Activated T-helper 1 cell treated with Interleukin-2 at 50 U/mL for 16 hours (primary cell): Measurements from ENCODE around the gene TSPYL4.
"Not testable (repeated sequence)": the region's sequence is repeated elsewhere in the genome, so short reads cannot be mapped to it uniquely, and the experiment has no call there.

Source experiments
- DNase-seq: peaks from one replicate; pipeline ENCODE4 v3.0.0-alpha.2; 2020; ENCODE audit warnings: low read depth

The TSPYL4 gene

DNA sequence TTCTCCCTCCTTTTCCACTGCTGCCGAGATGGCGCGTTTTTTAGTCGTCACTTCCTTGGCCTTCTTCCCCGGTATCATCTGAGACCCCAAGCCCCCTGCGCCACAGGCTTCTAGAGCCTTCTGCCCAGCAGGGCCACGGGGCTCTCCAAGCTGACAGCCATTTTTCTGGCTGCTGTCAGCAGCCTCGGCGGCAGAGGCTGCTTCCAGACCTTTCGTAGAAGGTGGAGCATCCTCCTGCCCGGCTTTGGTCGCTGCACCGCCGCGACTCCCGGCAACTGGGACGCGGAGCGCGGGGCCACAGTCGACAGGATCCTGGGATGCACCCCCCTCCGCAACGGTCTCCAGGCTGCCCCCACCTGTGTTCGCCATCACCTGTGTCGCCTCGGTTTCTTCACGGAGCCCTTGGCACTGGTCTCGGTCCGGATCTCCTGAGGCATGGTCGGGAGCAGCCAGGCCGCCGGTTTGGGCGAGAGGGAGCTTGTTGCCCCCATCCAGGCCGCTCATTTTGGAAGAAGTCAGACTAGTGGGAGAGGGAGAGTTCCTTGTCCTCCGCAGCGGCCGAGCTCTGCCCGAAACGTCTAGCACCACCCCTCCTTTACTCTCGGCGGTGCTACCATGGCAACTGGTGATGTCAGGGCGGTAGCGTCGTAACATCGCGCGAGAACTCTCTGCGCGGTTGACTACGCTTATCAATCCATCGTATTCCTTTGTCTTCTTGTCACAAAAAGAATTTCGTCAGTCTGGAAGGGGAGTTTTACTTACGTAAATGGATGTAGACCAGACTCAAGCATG is at the start of gene TSPYL4:
Gene TSPYL4 (minus strand): TSS at position 571 of the 792 bp plus-strand sequence. CDS start 67 bp downstream, at position 504.
- peak; percentile 80 for DNase-seq

DNA sequence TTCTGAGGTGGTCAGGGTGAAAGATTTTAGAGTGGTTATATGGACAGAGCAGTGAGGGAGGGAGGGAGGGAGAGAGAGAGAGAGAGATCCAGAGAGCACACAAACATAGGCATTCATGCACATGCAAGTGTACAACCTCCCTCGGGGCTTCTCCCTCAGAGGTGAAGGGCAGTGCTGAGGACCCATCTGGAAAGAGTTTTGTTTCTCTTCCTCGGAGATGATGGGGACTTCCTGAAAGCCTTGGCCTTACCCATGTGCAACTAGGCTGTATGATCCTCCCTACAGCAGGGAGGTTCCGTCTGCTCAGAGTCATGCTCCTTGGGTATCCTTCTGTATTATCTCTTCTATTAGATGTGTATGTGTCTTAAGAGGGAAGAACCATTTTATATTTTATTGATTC is 47.2 kb upstream of the TSPYL4 start:
- DNase-seq: no peak

DNA sequence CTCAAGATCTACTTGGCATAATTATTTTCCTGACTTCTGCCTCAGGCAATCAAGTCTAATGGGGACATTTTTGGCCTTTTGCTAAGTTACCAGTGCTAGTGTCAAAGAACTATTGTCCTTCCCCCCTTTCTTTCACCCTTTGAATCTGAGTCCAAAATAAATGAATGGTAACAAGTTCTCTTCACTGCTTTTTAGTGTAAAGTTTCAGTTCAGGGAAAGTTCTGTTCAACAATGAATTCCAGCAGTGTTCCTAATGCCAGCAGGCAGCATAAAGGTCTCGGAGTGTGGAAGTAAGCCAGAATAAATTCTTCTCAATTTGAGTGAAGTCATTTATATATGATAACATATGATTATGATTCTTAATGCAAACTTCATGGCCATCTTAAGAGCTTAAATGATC is 46.7 kb upstream of the TSPYL4 start:
- DNase-seq: no peak

DNA sequence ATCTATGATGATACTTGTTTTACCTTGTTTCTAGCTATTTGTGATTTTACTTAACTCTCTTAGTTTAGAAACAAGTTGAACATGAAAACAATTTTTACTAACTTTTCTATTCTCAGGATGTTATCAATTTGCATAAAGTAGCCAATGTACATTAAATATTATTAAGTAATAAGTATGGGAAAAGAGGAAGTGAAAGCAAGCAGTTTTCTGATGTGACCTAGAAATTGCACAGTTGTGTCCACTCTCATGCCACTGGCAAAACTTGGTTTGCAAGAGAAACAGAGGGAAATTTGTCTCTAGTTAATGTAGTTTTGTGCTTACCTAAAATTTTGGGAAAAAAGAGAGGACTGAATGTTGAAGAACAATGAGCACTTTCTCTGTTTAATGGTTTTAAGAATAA is 45.1 kb upstream of the TSPYL4 start:
- no peak for DNase-seq

DNA sequence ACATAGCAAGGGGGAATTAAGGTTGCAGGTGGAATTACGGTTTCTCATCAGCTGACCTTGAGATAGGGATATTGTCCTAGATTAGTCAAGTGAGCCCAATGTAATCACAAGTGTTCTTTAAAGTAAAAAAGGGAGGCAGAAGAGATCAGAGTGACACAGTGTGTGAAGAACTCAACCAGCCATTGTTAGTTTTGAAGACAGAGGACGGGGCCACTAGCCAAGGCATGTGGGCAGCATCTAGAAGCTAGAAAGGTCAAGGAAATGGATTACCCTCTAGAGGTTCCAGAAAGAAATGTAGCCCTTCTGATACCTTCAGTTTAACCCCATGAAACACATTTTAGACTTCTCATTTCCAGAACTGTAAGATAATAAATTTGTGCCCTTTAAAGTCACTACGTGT is 44.4 kb upstream of the TSPYL4 start:
- no peak for DNase-seq

DNA sequence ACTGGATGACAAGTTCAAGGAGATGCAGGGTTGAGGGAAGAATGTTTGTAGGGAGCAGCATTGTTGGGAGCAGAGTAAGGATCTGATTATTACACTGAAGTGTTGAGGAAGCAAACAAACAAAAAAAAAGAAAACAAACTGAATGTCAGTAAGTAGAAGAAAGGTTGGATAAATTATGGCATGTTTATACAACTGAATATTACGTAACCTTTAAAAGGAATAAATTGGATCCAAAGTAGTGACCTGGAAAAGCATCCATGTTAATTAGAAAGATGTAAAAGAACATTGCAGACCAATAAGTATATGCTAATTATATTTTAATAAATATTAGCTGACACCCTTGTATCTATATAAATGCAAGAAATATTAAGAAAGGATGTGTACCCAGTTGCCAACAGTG is 38.7 kb upstream of the TSPYL4 start:
- no peak for DNase-seq

DNA sequence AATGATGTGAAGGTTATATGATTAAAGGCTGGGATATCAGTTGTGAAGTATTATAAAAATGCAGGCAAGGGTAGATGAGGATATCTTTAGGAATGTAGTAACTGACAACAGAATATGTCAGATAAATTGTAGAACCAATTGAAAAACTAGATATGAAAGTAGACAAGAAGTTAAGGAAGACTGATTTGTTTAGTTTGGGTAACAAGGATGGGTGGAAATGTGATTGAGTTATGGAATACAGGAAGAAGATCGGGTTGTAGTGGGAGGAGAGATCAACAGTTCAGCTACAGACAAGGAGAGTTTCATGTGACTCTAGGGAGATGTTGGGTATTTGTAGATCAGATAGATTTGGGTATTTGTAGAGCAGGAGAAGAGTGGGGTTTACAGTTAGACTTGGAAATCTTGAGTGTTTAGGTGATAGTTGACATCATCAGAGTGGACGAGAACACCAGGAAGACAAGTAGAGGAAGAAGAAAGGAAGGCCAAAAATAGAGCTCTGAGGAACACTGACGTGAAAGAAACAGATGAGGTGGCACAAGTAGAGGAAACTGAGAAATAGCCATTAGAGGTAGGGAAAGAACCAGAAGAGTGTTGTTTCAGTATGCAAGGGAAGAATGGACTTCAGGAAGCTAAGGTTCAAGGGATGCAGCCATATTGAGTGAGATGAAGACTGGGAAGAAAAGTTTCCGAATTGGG is 38.0 kb upstream of the TSPYL4 start:
- no peak for DNase-seq

DNA sequence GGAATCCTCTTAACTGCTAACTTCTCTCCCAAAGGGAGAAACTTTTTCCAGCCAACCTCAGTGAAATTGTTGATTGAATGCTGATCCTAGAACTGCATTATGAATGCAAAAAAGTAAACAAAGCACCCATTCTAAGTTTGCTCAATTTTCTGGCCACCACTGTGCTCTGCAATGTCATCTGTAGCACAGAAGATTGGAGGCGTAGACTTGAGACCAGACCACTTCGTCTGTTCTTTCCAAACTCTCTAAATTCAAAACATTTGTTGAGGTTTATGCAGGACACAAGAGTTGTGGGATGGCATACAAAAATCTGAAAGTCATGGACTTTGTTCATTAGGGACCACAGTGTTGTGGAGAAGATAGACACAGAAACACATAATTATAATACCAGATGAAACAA is 36.9 kb upstream of the TSPYL4 start:
- DNase-seq: no peak

DNA sequence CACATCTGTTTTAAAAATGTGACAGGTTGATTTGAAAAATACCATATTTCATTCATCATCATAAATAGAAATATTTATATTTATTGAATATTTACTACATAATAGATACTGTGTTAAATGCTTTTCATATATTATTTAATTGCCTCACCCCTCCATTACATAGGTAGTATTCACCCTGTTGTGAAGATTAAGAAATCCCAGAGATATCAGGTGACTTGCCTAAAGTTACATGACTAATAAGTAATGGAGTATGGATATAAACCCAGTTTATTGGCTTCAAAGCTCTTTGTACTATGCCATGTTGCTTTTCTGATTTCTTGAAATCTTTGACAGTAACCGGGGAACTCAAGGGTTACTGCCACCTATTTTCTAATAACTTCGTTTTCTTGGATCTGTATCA is 36.0 kb upstream of the TSPYL4 start:
- DNase-seq: no peak

DNA sequence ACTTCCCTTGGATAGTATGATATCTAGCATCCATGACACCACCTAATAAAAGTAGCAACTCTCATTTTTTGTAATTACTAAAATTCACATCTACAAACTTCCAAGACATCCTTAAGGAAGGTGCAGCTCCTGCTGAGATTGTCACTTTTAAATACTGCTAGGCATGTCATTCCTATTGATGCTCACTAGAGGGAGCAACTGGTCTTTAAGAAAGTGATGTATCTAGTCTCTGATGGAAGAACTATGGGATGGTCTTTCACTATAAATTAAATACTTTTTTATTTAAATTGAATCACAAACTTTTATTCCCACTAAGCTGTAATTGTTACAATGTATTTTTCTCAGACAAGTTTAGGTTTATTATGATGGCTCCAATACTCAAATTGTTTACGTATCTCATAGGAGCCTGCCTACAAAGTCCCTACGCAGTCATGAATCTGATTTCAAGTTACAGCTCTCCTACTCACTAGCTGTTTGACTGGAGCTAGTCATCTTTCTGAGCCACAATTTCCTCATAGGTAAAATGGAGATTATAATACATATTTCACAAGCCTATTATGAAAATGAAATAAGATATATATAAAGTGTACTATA is 33.9 kb upstream of the TSPYL4 start:
- no peak for DNase-seq

DNA sequence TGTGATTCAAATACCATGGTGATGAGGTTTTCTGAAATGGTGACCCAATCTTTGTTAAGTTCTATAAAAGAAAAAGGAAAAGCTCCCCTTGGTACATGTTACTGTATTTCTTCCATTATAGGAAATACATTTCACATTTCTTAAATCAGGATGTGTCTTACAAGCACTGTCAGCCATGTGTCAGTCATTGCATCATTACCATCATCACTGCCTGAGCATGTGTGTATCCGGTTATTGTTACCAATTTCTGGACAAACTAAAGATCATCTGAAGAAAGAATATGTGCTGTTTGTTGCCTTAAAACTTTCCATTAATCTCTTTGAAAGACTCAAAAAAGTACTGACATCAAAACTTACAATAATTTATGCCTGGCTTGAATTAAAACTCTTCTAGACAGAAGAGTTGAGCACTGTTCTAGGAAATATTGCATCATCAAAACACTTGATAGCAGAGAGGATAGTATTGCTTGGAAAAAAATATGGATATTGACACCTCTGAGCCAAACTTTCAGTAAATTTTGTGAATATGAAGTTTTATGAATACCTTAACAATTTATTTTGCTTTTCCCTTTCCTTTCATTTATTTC is 33.0 kb upstream of the TSPYL4 start:
- DNase-seq: no peak

DNA sequence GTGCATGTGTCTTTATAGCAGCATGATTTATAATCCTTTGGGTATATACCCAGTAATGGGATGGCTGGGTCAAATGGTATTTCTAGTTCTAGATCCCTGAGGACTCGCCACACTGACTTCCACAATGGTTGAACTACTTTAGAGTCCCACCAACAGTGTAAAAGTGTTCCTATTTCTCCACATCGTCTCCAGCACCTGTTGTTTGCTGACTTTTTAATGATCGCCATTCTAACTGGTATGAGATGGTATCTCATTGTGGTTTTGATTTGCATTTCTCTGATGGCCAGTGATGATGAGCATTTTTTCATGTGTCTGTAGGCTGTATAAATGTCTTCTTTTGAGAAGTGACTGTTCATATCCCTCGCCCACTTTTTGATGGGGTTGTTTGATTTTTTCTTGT is 31.1 kb upstream of the TSPYL4 start:
- DNase-seq: not testable (repeated sequence)

DNA sequence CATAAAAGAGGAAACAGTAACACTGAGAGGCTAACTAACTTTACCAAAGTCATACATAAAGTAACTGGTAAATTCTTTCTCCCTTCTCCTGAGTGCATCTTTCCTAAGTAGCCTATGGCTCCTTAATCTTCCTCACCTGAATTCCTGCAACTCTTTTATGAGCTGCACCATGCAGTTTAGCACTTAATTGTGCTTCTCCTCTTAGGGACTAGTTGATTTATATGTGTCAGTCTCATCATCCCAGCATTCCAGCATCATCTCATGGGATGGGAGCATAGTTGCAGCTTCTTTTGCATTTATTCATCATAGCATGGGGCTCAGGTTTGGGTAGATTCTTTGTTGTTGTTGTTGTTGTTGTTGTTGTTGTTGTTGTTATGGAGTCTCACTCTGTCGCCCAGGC is 29.3 kb upstream of the TSPYL4 start:
- DNase-seq: no peak

DNA sequence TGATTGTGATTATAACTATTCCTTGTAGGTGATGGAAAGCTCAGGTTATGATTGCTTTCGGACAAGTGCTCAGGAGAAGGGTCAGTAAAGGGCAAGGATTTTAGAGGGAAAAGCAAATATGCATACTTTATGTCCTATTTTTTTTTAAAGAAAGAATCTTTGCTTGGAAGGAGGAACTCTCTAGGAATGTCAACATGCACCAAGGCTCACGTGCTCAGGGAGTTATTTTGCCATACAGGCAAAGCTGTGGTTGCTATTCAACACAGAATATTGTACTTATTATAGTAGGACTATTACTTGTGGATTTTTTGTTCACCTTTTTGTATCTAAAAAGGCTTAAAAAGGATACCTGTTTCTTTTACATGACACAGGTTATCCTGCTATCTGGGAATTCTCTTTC is 28.8 kb upstream of the TSPYL4 start:
- DNase-seq: no peak

DNA sequence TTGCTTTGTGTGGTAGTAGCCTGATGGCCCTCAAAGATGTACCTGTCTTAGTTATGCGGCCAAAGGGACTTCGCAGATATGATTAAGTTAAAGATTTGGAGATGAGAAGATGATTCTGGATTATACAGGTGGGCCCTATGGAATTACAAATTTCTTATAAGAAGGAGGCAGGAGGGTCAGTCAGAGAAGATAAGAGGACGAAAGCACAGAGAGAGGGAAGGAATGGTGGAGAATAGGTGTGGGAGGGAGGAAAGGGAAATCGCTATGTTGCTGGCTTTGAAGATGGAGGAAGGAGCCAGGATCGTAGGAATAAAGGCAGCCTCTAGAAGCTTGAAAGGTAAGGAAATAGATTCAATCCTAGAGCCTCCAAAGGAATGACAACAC is 27.1 kb upstream of the TSPYL4 start:
- no peak for DNase-seq

DNA sequence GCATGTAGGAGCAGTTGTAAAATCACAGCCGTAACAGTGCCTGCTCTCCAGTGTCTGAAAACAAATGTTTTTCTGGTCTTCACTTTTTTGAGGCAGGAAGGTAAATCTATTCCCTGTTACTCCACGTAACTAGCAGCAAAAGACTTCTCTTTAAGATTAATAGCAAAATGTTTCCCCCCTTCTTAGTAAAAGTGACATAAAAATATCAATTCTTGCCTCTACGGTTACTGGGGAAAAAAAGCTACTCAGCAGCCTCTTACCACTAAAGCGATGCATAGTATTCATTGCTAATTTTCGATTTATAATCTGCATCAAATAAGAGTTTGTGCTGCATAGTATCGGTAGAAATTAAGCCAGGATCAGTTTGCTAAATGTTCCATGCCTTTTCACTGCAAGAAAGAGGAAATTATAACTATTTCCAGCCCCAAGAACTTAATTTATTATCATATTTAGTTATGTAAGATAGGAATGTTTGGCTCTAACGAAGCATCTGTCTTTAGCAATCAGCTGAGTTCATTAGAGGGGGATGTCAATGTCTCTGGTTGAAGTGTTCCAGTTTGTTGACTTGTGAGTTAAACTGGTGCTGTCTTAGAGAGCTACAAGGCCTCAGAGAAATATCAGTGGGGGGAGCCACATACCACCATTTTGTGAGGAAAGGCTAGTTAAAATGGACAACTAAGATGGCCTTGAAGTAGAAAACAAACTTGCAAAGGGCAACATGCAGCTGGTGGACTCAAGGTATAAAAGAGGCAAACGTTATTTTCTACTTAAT is 26.5 kb upstream of the TSPYL4 start:
- DNase-seq: no peak

DNA sequence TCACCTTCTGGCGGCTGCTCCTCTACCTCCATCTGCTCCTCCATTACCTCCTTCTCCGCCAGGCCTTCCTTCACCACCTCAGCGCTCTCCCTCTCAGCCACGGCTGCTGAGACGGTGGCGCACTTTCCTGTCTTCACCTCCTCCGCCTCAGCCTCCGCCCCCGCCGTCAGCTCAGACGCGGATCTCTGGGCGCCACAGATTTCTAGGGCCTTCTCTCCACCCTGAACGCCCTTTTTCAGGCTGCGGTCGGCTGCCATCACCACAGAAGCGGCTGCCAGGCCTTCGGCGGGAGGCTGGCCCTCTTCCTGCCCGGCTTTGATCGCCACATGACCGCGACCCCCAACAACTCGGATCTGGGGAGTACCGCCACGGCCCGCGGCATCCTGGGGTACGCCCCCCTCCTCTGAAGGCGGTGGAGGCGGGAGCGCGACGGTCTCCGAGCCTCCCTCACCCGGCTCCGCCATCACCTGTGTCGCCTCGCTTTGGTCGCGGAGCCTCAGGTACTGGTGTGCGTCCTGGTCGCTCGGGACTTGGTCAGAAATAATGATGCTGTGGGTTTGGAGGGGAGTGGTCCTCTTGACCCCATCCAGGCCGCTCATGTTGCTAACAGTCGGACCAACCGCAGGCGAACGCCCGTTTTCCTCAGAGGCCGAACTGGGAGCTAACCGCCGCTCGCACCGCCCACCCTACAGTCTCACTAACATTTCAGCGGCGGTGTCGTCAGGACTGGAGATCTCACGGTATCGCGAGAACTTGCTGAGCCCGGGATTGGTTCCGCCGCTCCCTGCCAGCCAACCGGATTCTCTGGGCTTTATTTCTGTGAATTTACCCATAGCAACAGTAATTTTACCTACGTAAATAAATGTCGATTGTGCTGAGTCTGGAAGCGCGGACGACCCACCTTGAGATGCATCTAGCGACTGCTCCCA is 25.6 kb upstream of the TSPYL4 start, which contains the start of gene TSPYL1:
Gene TSPYL1 (minus strand): TSS at position 699 of the 929 bp plus-strand sequence. CDS start 100 bp downstream, at position 599.
- DNase-seq: peak; percentile 89

DNA sequence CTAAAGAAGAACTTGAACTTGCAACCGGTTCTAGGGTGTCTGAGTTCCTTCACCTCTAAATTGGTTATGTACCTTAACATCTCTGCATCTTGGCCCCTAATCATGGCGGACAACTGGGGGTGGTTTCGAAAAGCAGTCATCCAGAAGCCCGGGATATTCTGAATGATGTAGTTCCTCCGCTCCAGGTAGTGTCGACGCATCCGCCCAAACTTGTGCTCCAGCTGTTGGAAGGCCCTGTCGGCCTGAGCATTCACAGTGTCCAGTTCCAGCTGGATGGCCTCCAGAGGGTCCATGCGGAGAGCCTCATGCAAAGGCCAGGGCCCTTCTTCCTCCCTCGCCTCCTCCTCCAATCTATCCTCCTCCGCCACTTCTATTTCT is 25.0 kb upstream of the TSPYL4 start:
- DNase-seq: no peak

DNA sequence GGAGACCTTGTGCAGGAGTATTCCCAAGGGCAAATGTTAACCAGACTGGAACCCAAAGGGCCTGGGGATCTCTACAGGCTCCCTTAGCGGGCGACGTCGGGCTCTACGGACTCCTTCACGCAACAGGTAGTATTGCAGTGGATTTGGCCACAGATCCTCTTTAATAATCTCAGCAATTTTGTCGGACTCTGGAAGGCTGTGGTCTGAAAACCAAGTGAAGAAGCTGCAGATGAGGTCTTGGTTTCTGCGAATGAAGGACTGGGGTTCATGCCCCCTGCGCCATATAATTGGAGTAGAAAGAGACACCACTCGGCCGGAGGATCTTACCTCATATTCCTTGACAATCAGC is 24.6 kb upstream of the TSPYL4 start:
- no peak for DNase-seq

DNA sequence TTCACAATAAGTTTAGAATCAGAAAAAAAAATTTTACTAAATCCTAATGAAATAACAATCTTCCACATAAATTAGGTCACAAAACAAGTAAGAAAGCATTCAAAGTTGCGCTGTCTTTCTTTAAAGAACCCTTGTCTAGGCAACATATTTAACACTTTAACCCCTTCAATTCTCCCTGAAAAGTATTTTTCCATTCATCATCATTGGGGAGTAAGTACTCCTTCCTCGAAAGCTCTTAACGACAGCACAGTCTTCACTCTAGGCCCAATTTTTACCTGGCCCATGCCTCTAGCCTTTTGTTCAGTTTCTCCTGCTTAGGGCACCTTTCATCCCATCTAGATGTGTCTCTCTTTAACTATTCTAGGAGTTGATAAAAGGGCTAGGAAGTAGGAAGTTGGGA is 23.2 kb upstream of the TSPYL4 start:
- no peak for DNase-seq

DNA sequence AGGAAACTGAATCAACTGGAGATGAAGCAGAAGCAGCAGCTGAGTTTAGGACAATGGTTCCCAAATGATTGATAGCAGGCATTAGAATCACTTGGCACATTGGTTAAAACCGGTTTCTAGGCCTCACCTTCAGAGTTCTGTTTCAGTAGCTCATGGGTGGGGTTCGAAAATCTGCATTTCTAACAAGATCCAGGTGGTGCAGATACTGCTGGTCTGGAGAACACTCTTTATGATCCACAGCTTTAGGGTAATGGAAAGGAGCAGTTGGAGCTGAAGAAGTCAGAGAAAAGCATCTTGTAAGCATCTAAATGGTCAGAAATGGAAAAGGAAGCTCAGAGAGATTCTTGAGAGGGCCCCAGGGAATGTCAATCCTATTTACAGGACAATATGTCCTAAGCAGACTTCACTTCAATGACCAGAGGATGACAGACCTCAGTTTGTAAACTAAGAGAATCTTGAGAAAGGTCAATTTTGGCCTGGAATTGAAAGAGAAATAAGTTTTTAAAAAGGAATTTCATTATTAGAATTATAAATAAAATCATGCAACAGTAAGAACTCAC is 17.4 kb upstream of the TSPYL4 start:
- no peak for DNase-seq
